T1000 (cell line): ENCODE measurements around the gene ALKBH3.

ENCODE experiments used
- DNase-seq: peaks from one replicate; lab custom pipeline; 2025; ENCODE audit warnings: mixed read lengths; lab: John Stamatoyannopoulos, UW

The ALKBH3 gene

GRCh38 chr11:43941257-43941994, 60.8 kb downstream of the ALKBH3 start:
- no peak for DNase-seq

DNA sequence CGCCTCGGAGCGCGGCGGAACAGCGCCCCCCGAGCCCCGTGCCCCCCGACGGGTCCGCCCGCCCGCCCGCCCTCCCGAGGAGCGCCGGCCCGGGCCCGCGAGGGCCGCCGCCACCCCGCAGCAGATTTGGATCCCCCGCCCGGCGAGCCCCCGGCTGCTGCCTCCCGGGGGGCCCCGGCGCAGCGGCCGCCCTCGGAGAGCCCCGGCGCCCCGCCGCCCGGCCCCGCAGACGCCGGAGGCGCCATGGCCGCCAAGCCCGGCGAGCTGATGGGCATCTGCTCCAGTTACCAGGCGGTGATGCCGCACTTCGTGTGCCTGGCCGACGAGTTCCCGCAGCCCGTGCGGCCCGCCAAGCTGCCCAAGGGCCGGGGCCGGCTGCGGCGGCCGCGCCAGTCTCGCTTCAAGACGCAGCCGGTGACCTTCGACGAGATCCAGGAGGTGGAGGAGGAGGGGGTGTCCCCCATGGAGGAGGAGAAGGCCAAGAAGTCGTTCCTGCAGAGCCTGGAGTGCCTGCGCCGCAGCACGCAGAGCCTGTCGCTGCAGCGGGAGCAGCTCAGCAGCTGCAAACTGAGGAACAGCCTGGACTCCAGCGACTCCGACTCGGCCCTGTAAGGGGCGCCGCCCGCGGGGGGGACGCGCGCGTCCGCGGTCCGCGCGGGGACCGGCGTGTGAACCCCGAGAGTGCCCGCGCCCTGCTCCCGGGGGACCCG, 62.2 kb downstream of the ALKBH3 start:
- no peak for DNase-seq

- no peak for DNase-seq
These were observed 62.8 kb downstream of the ALKBH3 start for GRCh38 chr11:43943372-43943930.

DNA sequence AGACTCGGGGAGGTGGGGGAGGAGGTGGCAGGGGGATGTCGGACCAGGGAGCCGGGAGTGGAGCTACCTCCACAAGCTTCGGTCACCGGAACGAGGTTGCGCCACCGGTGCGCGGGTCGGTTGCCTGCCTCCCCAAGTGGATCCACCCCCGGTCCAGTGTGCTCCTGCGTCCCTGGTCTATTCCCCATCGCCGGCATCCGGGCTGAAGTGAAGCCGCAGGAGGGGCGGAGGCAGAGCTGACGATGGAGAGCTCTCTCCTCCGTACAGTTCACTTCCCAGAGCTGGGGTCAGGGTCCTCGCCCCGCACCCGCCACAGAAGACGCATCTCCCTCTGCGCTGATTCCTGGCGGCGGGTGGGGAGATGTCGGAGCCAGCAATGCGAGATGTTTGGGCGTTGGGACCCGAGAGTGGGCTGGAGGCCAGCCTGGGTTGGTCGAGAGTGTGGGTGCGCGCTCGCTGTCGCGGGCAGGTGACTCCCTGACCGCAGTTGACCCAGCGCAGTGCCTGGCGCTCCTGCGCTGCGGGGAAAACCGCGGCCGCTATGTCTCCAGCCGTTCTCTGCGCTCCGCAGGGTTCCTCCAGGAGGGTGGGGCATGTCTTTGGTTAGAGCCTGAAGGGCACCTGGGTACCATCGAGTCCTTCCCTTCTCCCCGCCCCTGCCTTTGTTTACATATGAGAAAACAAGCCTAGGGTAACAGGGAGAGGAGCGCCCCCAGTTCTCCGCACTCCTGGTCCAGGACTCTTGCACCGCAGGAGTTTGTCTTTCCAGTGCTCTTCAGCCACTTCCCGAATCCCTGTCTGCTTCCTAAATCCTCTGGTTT, 63.5 kb downstream of the ALKBH3 start:
- no peak for DNase-seq

DNA sequence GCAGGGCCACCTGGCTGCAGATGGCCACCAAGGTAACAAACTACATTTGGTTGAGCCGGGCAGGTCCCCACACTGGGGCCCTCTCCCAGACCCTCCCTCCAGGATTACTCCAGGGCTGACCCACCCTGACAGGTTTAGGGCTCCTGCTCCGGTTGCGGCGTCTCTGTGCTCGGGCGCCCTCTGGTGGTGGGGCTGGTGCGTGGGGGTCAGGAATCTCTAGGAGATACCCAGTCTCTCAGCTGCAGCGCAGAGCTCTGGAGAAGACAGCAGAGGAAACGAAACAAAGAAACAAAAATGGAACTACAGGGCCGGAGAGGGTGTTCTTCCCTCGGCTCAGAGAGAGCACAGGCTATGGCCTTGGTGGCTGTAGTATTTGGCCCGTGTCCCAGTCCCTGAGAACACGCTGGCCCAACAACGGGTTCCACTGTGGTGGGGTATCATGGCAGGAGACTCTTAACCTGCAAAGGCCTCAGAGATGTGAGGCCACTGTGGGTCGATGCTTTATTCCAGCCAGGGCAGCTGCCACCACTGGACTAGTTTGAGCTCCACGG, 64.2 kb downstream of the ALKBH3 start:
- peak; percentile 58 for DNase-seq

GRCh38 chr11:43947003-43947500, 66.4 kb downstream of the ALKBH3 start:
- DNase-seq, result no peak

GRCh38 chr11:43947815-43948214, 67.2 kb downstream of the ALKBH3 start:
- no peak for DNase-seq

DNA sequence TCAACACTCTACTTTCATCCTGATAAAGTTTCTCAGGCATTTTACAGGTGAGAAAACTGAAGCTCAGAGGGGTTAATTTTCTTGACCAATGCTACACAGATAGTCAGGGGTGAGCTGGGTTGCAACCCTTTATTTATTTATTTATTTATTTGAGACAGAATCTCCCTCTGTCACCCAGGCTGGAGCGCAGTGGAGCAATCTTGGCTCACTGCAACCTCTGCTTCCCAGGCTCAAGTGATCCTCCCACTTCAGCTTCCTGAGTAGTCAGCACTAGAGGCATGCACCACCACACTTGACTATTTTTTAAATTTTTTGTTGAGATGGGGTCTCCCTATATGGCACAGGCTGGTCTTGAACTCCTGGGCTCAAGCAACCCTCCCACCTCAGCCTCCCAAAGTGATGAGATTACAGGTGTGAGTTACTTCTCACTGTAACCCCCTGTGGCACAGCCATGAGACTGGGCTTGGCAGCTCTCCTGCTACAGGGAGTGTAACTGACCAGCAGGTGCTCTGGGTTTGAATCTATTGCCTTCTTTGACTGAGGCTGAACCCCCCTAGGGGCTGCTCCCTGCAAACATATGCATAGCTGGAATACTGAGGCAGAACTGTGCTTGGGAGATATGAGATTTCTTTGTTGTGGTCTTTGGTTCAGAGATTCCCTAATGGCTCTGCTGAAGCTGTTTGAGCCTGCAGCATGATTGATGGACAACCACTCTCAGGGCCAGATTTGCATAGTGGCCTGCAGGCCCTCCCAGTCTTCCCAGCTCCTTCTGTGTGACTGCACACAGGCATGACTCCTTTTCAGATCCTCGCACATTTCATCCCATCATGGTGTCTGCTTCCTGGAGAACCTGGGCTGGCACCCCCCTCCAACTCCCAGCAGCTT, 68.0 kb downstream of the ALKBH3 start:
- no peak for DNase-seq

GRCh38 chr11:43950311-43950855, 69.8 kb downstream of the ALKBH3 start:
- no peak for DNase-seq

- no peak for DNase-seq
These were observed 70.6 kb downstream of the ALKBH3 start for GRCh38 chr11:43951231-43951630.

DNA sequence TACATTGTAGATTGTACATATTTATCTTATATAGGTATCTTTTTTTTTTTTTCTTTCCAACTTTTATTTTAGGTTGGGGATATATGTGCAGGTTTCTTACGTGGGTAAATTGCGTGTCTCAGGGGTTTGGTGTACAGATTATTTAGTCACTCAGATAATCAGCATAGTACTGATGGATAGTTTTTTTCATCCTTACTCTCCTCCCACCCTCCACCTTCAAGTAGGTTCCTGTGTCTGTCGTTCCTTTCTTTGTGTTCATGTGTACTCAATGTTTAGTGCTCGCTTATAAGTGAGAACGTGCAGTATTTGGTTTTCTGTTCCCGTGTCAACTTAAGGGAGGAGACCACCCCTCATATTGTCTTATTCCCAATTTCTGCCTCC, 71.4 kb downstream of the ALKBH3 start:
- no peak for DNase-seq

DNA sequence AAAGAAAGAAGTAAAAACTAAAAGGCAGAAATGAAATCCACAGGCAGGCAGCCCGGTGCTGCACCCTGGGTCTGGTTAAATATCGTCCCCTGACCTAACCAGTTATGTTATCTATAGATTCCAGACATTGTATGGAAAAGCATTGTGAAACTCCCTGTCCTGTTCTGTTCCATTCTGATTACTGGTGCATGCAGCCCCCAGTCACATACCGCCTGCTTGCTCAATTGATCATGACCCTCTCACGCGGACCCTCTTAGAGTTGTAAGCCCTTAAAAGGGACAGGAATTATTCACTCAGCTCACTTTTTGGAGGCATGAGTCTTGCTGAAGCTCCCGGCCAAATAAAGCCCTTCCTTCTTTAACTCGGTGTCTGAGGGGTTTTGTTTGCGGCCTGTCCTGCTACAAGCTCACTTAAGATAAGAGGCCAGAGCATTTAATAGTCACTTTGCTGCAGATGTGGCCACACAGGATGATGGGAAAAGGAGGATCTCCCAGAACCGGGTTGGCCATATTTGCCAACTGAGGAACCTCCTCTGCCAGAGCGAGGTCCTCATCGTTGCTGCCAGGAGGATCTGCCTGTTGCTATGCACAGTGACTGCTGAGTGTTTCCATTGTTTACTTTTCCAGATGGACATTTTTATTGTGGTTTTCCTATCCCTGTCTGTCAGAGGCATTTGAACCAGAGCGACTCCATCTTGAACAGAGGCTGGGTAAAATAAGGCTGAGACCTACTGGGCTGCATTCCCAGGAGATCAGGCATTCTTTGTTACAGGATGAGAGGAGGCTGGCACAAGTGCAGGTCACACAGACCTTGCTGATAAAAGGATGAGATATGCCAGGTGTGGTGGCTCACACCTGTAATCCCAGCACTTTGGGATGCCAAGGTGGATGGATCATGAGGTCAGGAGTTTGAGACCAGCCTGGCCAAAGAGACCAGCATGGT, 72.0 kb downstream of the ALKBH3 start:
- no peak for DNase-seq

DNA sequence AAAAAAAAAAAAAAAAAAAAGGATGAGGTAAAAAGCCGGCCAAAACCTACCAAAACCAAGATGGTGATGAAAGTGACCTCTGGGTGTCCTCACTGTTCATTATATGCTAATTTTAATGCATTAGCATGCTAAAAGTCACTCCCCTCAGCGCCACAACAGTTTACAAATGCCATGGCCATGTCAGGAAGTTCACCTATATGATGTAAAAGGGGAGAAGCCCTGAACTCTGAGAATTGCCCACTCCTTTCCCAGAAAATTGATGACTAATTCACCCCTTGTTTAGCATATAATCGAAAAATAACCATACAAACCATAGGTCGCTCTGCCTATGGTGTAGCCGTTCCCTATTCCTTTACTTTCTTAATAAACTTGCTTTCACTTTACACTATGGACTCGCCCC, 72.9 kb downstream of the ALKBH3 start:
- no peak for DNase-seq

DNA sequence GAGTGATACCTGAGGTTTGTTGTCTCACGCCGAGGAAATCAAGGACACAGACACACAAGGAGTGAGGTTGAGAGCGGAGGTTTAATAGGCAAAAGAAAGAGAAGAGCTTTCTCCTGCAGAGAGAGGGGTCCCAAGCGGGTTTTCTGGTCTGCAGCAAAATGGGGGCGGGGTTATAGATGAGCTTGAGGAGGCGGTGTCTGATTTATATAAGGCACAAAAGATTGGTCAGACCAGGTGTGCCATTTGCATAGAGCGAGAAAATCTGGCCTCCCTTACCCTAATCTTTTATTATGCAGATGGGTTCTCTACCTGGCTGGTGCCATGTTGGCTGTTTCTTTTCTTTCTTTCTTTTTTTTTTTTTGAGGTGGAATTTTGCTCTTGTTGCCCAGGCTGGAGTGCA, 73.6 kb downstream of the ALKBH3 start:
- no peak for DNase-seq

- DNase-seq, result no peak
These were observed 74.9 kb downstream of the ALKBH3 start for GRCh38 chr11:43955381-43956118.

GRCh38 chr11:43957571-43957970, 76.9 kb downstream of the ALKBH3 start:
- no peak for DNase-seq

- no peak for DNase-seq
These were observed 78.8 kb downstream of the ALKBH3 start for GRCh38 chr11:43959321-43959995.
